IPS-NIHi7 (cell line): ENCODE measurements around the gene CHERP.

ENCODE experiments used
- DNase-seq: peaks from one replicate; pipeline ENCODE4 v3.0.0; 2012; ENCODE audit warnings: mixed read lengths; ENCODE audit errors: extremely low spot score

Gene CHERP

GRCh38 chr19:16542045-16542909 lies at the start of gene CHERP:
TSS of gene CHERP (minus strand) at chr19:16542437. CDS start at chr19:16542378, 59 bp downstream.
- DNase-seq: peak; percentile 97

- no peak for DNase-seq
Observed at GRCh38 chr19:16590876-16591802, 48.9 kb upstream of the CHERP start.

- DNase-seq: no peak
Observed at GRCh38 chr19:16589917-16590316, 47.7 kb upstream of the CHERP start.

GRCh38 chr19:16588824-16589577 lies 46.8 kb upstream of the CHERP start:
- no peak for DNase-seq

- no peak for DNase-seq
Observed at GRCh38 chr19:16587833-16588823, 45.9 kb upstream of the CHERP start.

- DNase-seq: no peak
Observed at GRCh38 chr19:16586991-16587832, 45.0 kb upstream of the CHERP start.

GRCh38 chr19:16586477-16586871 lies 44.2 kb upstream of the CHERP start:
- DNase-seq: no peak

GRCh38 chr19:16585808-16586476 lies 43.7 kb upstream of the CHERP start:
- no peak for DNase-seq

GRCh38 chr19:16585094-16585801 lies 43.0 kb upstream of the CHERP start:
- no peak for DNase-seq

GRCh38 chr19:16584248-16585093 lies 42.2 kb upstream of the CHERP start:
- DNase-seq: peak; percentile 86

- DNase-seq: no peak
Observed at GRCh38 chr19:16582486-16583261, 40.4 kb upstream of the CHERP start.

- DNase-seq: no peak
Observed at GRCh38 chr19:16581971-16582343, 39.7 kb upstream of the CHERP start.

- no peak for DNase-seq
Observed at GRCh38 chr19:16581145-16581970, 39.1 kb upstream of the CHERP start.

- DNase-seq: no peak
Observed at GRCh38 chr19:16579381-16579780, 37.1 kb upstream of the CHERP start.

- no peak for DNase-seq
Observed at GRCh38 chr19:16577531-16577985, 35.3 kb upstream of the CHERP start.
